GM21515 (cell line): Measurements from ENCODE around the gene ABCA8.

Experiments
- ATAC-seq: cut with Tn5 transposase; IDR thresholded peaks from one replicate; pipeline ENCODE4 v1.9.1; 2021; ENCODE audit not compliant: unreplicated experiment

ABCA8 gene

GRCh38 chr17:68943123-68943811 is 11.9 kb downstream of the ABCA8 start:
- no peak for ATAC-seq

GRCh38 chr17:68942389-68942788 is 12.8 kb downstream of the ABCA8 start:
- ATAC-seq = no peak

GRCh38 chr17:68941761-68942160 is 13.4 kb downstream of the ABCA8 start:
- ATAC-seq = no peak

GRCh38 chr17:68939195-68939594 is 16.0 kb downstream of the ABCA8 start:
- ATAC-seq = no peak

GRCh38 chr17:68937890-68938514 is 17.2 kb downstream of the ABCA8 start:
- ATAC-seq = no peak

- ATAC-seq = no peak
Observed at GRCh38 chr17:68927516-68927915, 27.7 kb downstream of the ABCA8 start.

GRCh38 chr17:68924793-68925720 is 30.1 kb downstream of the ABCA8 start:
- no peak for ATAC-seq

GRCh38 chr17:68910789-68911431 is 44.3 kb downstream of the ABCA8 start:
- ATAC-seq = no peak

GRCh38 chr17:68910251-68910705 is 44.9 kb downstream of the ABCA8 start:
- ATAC-seq = no peak

GRCh38 chr17:68909066-68909465 is 46.1 kb downstream of the ABCA8 start:
- ATAC-seq = peak; percentile 53

- no peak for ATAC-seq
Observed at GRCh38 chr17:68908045-68908444, 47.1 kb downstream of the ABCA8 start.

GRCh38 chr17:68906638-68907037 is 48.6 kb downstream of the ABCA8 start:
- no peak for ATAC-seq

GRCh38 chr17:68903286-68903685 is 51.9 kb downstream of the ABCA8 start:
- no peak for ATAC-seq

- no peak for ATAC-seq
Observed at GRCh38 chr17:68897557-68897956, 57.6 kb downstream of the ABCA8 start.

GRCh38 chr17:68892658-68893057 is 62.5 kb downstream of the ABCA8 start:
- no peak for ATAC-seq

- ATAC-seq = no peak
Observed at GRCh38 chr17:68892193-68892592, 63.0 kb downstream of the ABCA8 start.

GRCh38 chr17:68886401-68886800 is 68.8 kb downstream of the ABCA8 start:
- no peak for ATAC-seq

GRCh38 chr17:68884888-68885287 is 70.3 kb downstream of the ABCA8 start:
- no peak for ATAC-seq

- ATAC-seq = no peak
Observed at GRCh38 chr17:68878226-68878885, 76.8 kb downstream of the ABCA8 start.

GRCh38 chr17:68871447-68871846 is 83.7 kb downstream of the ABCA8 start:
- ATAC-seq = no peak

- ATAC-seq = no peak
Observed at GRCh38 chr17:68870976-68871375, 84.2 kb downstream of the ABCA8 start.
